Activated naive CD8-positive, alpha-beta T cell treated with anti-CD3 and anti-CD28 coated beads, Interleukin-2, amount 50 U/mL, for 16 hours (primary cell): ENCODE results near the gene TSPO.

ENCODE experiments used
- DNase-seq: peaks from one replicate; pipeline ENCODE4 v3.0.0-alpha.2; 2020; ENCODE audit warnings: low read depth, low spot score

TSPO gene

GRCh38 chr22:43159484-43160178, 8.3 kb downstream of the TSPO start:
- DNase-seq = no peak

- DNase-seq = no peak
Measured at GRCh38 chr22:43160497-43161126, 9.3 kb downstream of the TSPO start.

DNA sequence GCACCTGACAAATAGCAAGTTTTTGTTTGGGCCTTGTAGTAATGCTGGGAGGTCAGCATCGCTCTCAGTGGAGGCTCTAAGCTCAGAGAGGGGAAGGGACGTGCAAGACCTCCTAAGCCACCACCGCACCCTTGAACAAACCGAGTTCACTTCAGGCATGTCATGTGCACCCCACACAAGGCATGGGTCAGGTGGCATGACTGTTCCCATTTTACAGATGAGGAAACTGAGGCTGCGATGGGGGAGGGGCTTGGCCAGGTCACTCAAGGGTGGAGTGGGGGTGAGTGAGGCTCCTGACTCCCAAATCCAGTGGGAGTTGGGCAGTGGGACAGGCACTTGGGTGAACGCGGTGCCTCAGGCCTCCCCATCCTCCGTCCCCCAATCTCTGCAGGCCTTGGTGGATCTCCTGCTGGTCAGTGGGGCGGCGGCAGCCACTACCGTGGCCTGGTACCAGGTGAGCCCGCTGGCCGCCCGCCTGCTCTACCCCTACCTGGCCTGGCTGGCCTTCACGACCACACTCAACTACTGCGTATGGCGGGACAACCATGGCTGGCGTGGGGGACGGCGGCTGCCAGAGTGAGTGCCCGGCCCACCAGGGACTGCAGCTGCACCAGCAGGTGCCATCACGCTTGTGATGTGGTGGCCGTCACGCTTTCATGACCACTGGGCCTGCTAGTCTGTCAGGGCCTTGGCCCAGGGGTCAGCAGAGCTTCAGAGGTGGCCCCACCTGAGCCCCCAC, 11.2 kb downstream of the TSPO start:
- no peak for DNase-seq

GRCh38 chr22:43163241-43163795, 12.0 kb downstream of the TSPO start:
- DNase-seq = no peak

- no peak for DNase-seq
Measured at GRCh38 chr22:43164636-43165035, 13.3 kb downstream of the TSPO start.

DNA sequence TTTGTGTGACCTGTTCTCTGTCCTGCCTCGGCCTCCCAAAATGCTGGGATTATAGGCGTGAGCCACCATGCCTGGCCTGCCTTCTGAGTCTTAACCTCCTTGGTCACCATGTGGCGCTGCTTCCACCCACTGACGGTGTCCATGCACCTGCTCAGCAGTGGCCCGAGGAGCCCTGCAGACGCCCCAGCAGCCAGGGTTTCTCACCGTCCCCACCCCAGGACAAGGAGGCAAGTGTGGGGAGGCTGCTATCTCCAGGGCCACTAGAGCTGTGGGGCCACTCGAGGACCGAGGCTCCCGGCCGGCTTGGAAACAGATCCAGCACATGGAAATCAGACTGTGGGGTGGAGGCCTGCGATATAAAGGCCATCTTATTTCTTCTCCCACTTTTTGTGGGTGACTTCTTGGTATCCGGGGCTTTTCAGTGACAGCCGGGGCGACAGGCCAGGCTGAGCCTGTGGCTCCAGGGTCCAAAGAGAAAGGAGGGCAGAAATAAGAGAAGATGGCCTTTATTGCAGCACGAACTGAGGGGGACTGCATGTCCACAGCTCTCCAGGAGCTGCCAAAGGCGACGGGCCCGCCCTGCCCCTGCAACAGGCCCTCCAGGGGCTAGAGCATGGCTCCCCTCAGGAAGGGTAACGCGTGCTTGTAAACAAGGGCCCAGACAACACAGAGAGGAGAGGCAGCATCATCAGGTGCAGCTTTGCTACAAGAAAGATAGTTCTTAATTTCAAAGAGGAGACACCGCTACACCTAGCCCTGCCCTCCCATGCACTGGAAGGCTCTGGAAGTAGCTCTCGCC, 15.0 kb downstream of the TSPO start:
- no peak for DNase-seq

DNA sequence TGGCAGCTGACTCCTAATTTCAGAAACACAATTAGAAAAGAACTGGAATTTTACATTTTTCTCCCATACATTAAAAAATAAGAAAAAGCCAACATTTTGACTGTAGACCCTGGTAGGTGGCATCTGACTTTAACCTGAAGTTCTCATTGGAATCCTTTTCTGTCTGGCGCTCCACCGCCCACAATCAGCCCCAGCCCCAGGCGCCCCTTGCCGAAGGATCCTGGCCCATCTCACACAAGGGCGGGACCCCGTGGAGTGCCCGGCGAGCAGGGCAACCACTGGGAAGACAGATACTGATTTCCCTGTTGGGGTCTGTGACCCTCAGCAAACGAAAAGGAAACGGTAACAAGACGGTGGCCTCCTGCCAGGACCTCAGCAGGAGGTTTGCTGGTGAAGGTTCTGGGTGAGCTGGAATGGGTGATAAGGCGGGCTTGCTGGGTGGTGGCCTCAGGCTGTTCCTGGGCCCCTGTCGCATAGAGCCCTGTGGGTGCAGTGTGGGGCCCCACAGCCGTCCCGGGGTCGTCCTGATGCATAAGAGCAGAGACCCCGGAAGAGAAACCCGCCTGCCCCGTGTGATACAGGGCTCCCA, 15.7 kb downstream of the TSPO start:
- DNase-seq = no peak

DNA sequence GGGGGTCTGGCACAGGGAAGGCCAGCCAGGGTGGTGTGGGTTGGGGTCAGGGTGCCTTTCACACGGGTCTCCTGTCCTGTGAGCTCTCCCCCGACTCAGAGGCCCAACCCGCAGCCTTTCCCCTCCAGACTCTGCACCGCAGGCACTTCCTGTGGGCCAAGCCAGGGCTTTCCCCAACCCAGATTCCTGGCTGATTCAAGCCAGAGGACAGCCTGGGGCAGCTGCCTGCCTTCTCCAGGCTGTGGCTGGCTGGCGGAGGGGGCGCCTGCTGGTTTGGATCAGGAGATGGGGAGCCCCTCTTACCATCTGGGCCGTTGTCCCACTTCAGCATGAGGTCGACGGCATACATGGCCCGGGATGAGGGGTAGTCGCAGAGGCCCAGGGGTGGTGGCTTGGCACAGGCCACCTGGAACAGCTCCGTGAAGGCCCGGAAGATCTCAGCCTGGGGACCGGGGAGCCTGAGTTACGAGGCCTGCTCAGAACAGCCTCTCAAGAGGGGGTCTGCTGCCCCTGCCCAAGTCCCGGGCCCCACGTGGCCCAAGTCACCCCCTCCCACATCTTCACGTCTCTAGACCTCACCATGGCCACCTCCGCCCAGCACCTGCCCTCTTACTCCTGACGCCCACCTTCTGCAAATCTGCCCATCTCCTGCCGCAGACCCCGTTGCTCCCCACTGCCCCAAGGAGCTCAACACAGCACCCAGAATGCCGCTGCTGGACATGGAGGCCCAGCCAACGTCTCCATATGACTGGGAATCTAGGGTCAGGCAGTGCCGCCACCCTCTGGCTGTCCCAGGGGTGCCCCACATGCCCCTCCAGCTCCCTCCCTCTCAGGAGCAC, 17.3 kb downstream of the TSPO start:
- DNase-seq = no peak

DNA sequence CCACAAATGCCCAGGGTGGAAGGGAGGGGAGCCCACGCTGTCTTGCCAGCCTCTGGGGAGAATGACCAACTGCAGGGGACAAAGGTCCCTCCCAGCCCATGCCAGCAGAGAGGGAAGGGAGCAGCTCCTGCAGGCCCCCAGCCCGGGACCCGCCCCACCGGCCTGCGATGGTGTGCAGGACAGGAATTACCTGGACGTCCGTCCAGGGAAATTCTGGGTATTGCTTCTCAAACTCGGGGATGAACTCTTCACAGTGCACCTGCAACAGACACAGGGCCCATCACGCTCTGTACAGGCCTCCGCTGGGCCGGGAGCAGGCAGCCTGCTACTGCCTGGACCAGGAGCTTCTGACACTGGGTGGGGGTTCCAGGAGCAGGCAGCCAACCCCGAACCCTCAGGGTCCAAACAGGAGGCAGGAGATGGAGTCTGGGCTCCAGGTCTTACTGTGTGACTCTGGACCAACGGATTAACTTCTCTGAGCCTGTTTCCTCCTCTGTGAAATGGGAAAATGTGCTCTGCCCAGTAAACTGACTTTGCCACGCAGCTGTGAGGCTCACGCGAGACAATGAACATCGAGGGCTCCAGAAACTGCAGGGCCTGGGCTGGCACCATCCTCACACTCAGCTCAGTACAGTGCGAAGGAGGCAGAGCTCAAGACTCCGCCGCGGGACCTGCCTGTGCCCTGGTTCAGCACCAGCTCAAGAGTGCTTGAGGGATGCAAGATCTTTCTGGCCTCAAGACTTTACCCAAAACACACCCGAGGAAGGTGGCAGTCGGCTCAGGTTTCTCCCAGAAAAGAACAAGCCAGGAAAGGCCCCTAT, 18.2 kb downstream of the TSPO start:
- no peak for DNase-seq

GRCh38 chr22:43170131-43170480, 18.7 kb downstream of the TSPO start:
- DNase-seq = no peak

GRCh38 chr22:43171019-43171491, 19.7 kb downstream of the TSPO start:
- DNase-seq = no peak

DNA sequence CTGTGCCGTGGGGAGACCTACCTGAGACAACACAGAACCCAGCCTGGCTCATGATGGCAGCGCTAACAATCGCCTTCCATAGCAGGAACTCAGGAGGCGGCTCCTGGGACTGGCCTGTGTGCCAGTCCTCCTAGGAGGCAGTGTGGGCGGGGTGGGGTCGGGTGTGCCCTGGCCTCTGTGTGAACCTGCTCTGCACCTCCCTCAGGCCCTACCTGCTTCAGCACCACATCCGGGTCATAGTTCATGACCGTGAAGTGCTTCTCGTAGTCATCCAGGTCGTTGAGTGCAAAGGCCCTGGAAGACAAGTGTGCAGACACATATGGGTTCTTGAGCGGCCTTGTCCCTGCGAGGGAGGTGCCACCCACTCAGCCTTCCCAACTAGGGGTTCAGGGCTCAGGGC, 20.2 kb downstream of the TSPO start:
- no peak for DNase-seq

- DNase-seq = no peak
Measured at GRCh38 chr22:43172191-43172590, 20.8 kb downstream of the TSPO start.

- DNase-seq = no peak
Measured at GRCh38 chr22:43173566-43173965, 22.2 kb downstream of the TSPO start.

- DNase-seq = no peak
Measured at GRCh38 chr22:43173976-43174720, 22.8 kb downstream of the TSPO start.

DNA sequence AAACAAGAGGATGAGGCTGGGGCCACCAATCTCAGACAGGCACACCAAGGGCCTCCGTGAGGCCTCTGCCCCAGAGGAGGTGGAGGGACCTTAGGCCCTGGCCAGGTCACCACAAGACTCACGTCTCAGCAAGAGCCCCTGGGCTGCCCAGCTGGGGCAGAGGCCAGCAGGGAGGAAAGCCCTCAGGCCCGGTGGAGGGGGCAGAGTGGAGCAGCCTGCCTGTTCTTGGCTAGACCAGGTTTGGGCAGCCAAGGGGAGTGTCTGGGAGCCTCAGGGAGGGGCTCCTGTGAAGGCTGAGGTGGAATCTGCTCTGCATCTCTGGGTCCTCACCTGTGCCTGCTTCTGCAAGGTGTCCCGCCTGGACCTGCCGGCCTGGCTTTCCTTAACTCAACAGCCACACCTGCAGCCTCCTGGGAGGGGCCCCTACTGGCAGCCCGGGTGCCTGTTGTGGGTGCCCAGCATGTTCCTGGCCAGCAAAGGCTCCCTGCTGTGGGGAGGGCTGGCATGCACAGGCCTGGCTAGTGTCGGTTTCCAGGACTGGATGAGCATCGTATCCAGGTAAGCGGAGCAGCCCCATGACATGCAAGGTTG, 23.7 kb downstream of the TSPO start:
- no peak for DNase-seq

GRCh38 chr22:43176090-43176489, 24.7 kb downstream of the TSPO start:
- no peak for DNase-seq

DNA sequence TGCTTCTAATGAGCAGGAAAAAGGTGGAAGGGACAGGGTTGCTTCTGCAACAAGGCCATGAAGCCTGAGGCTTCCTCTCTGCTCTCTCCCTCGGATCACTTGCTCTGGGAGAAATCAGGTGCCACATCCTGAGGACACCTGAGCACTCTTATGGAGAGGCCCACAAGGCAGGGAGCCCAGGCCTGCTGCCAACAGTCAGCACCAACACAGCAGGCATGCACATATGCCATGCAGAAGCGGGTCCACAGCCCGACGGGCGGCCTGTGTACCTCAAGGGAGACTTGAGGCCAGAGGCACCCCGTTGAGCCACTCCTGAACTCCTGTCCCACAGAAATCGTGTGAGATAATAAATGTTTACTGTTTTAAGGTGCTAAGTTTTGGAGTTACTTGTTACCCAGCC, 26.1 kb downstream of the TSPO start:
- no peak for DNase-seq
